DOHH2 (cell line): ENCODE results near the gene ZNRF3.

Experiments
- H3F3A ChIP-seq: fragments of 200-600 bp; sonication (generic), shearing (Covaris generic); 2 replicates; pipeline ENCODE4 v1.6.0; 2016; ENCODE audit warnings: antibody characterized with exemption, mild to moderate bottlenecking; ENCODE audit not compliant: control insufficient read depth, insufficient read depth
- H3K27ac ChIP-seq: fragments of 200-600 bp; sonication (generic); 2 replicates; pipeline ENCODE4 v1.5.1; 2014; ENCODE audit warnings: low read depth, mild to moderate bottlenecking, low read length, moderate library complexity
- H3K27me3 ChIP-seq: fragments of 200-600 bp; sonication (generic); 2 replicates; pipeline ENCODE4 v1.6.1; 2014; ENCODE audit warnings: mild to moderate bottlenecking, low read length, mixed read lengths; ENCODE audit not compliant: control insufficient read depth
- H3K36me3 ChIP-seq: fragments of 200-600 bp; sonication (generic); 2 replicates; pipeline ENCODE4 v1.6.1; 2014; ENCODE audit warnings: mild to moderate bottlenecking, low read length, moderate library complexity, mixed read lengths; ENCODE audit not compliant: control insufficient read depth
- H3K4me1 ChIP-seq: fragments of 200-600 bp; sonication (generic); 2 replicates; pipeline ENCODE4 v1.6.1; 2014; ENCODE audit warnings: mild to moderate bottlenecking, low read length, mixed read lengths; ENCODE audit not compliant: control insufficient read depth
- H3K4me2 ChIP-seq: fragments of 200-600 bp; sonication (generic); 2 replicates; pipeline ENCODE4 v1.6.0; 2014; ENCODE audit warnings: mild to moderate bottlenecking, low read length, moderate library complexity
- H3K4me3 ChIP-seq: fragments of 200-600 bp; sonication (generic); 2 replicates; pipeline ENCODE4 v1.5.1; 2014; ENCODE audit warnings: mild to moderate bottlenecking, low read length, mixed read lengths
- H3K79me2 ChIP-seq: fragments of 200-600 bp; sonication (generic); 2 replicates; pipeline ENCODE4 v1.6.1; 2014; ENCODE audit warnings: mild to moderate bottlenecking, low read length, mixed read lengths; ENCODE audit not compliant: control insufficient read depth
- H3K9me2 ChIP-seq: fragments of 200-600 bp; sonication (generic); replicated peaks from 2 replicates; pipeline ENCODE4 v1.6.1; 2014; ENCODE audit warnings: mild to moderate bottlenecking, low read length, mixed read lengths; ENCODE audit not compliant: control insufficient read depth
- H3K9me3 ChIP-seq: fragments of 200-600 bp; sonication (generic); 2 replicates; pipeline ENCODE4 v1.6.1; 2014; ENCODE audit warnings: antibody characterized with exemption, low read length, mixed read lengths; ENCODE audit not compliant: control insufficient read depth, insufficient read depth
- H4K20me1 ChIP-seq: fragments of 200-600 bp; sonication (generic); 2 replicates; pipeline ENCODE4 v1.6.0; 2014; ENCODE audit warnings: low read depth, mild to moderate bottlenecking, antibody characterized with exemption, low read length, moderate library complexity; ENCODE audit not compliant: control insufficient read depth, insufficient read depth
- CTCF ChIP-seq: fragments of 200-600 bp; sonication (generic); IDR thresholded peaks from one replicate; pipeline ENCODE4 v1.5.1; 2014; ENCODE audit warnings: antibody characterized with exemption, mild to moderate bottlenecking, low read depth, low read length; ENCODE audit not compliant: poor library complexity, severe bottlenecking
- EZH2phosphoT487 ChIP-seq: fragments of 200-600 bp; sonication (generic); IDR thresholded peaks from 2 replicates; pipeline ENCODE4 v1.6.1; 2017; ENCODE audit warnings: borderline replicate concordance, mild to moderate bottlenecking, antibody characterized with exemption, low read length, moderate library complexity, mixed read lengths

Gene ZNRF3

GRCh38 chr22:29056472-29056871, 173.1 kb downstream of the ZNRF3 start:
- H4K20me1 ChIP-seq: no peaks in the 10 kb centered on the region
- H3K4me2 ChIP-seq: no peak overlapping the region
- TF ChIP-seq EZH2phosphoT487 (no peak), CTCF (no peak)
- H3K4me1 ChIP-seq: no peaks in the 10 kb centered on the region
- no peaks in the 10 kb centered on the region for H3K9me2 ChIP-seq
- no peaks in the 10 kb centered on the region for H3F3A ChIP-seq
- H3K36me3 ChIP-seq: no peaks in the 10 kb centered on the region
- H3K4me3 ChIP-seq: no peak overlapping the region
- no peaks in the 10 kb centered on the region for H3K79me2 ChIP-seq
- no peak overlapping the region for H3K27ac ChIP-seq
- H3K27me3 ChIP-seq: peaks cover 10% of the 10 kb centered on the region
- H3K9me3 ChIP-seq: no peaks in the 10 kb centered on the region

GRCh38 chr22:29060251-29060869, 177.0 kb downstream of the ZNRF3 start:
- Histone ChIP-seq H3K27me3 (peaks cover 26% of the 10 kb centered on the region), H4K20me1 (no peaks in the 10 kb centered on the region), H3K79me2 (no peaks in the 10 kb centered on the region), H3K9me3 (no peaks in the 10 kb centered on the region), H3K27ac (no peak overlapping the region), H3K4me3 (no peak overlapping the region), H3F3A (no peaks in the 10 kb centered on the region), H3K4me2 (no peak overlapping the region), H3K4me1 (no peaks in the 10 kb centered on the region), H3K9me2 (no peaks in the 10 kb centered on the region), H3K36me3 (no peaks in the 10 kb centered on the region)
- TF ChIP-seq EZH2phosphoT487 (no peak), CTCF (no peak)

- H3K36me3 ChIP-seq: no peaks in the 10 kb centered on the region
- H3K9me3 ChIP-seq: no peaks in the 10 kb centered on the region
- no peak overlapping the region for H3K4me2 ChIP-seq
- no peaks in the 10 kb centered on the region for H4K20me1 ChIP-seq
- H3K27me3 ChIP-seq: peaks cover 30% of the 10 kb centered on the region
- no peaks in the 10 kb centered on the region for H3K79me2 ChIP-seq
- no peaks in the 10 kb centered on the region for H3K4me1 ChIP-seq
- no peaks in the 10 kb centered on the region for H3F3A ChIP-seq
- no peaks in the 10 kb centered on the region for H3K9me2 ChIP-seq
- TF ChIP-seq CTCF (no peak), EZH2phosphoT487 (no peak)
- H3K27ac ChIP-seq: no peak overlapping the region
- no peak overlapping the region for H3K4me3 ChIP-seq
Observed at GRCh38 chr22:29060931-29061330, 177.6 kb downstream of the ZNRF3 start.
